HepG2 (cell line): ENCODE measurements around the gene DDAH1. TPM values are rescaled to one million over a fixed set of nuclear protein-coding genes. Genes with fewer than 3 reads are reported as not detected.

Experiments used
- ARNT ChIP-seq: fragments of 450-650 bp; IDR thresholded peaks from 2 replicates; pipeline ENCODE4 v1.6.1; 2017
- CREB1 ChIP-seq, 2 experiments: fragments of 450-650 bp in 1 of 2; IDR thresholded peaks; 2 replicates each; pipeline ENCODE4 v1.6.1; 2016 to 2017; ENCODE audit warnings: control low read depth in 1 of 2, mild to moderate bottlenecking in 1 of 2, missing compliant biosample characterization in 1 of 2, missing genetic modification characterization in 1 of 2
- GABPB1 ChIP-seq: IDR thresholded peaks from 2 replicates; pipeline ENCODE4 v1.6.1; 2016; ENCODE audit warnings: mild to moderate bottlenecking, missing genetic modification reagents, moderate library complexity, missing compliant biosample characterization
- GFI1 ChIP-seq: sonication (generic); formaldehyde crosslinking; IDR thresholded peaks from 2 replicates; pipeline ENCODE4 v1.5.0; 2020; ENCODE audit warnings: missing genetic modification reagents, mild to moderate bottlenecking, borderline replicate concordance
- GPN1 ChIP-seq: sonication (generic); formaldehyde crosslinking; IDR thresholded peaks from 2 replicates; pipeline ENCODE4 v1.5.1; 2020; ENCODE audit warnings: missing genetic modification reagents, borderline replicate concordance
- HNF4A ChIP-seq: sonication (generic); formaldehyde crosslinking; IDR thresholded peaks from 2 replicates; pipeline ENCODE4 v1.4.0; 2020; ENCODE audit warnings: missing genetic modification reagents
- KDM2A ChIP-seq: sonication (generic); formaldehyde crosslinking; IDR thresholded peaks from 2 replicates; pipeline ENCODE4 v1.4.0; 2020; ENCODE audit warnings: low read depth, missing genetic modification reagents, borderline replicate concordance
- MED1 ChIP-seq: sonication (generic); formaldehyde crosslinking; IDR thresholded peaks from 2 replicates; pipeline ENCODE4 v1.4.0; 2020; ENCODE audit warnings: missing genetic modification reagents
- PAXIP1 ChIP-seq: sonication (generic); formaldehyde crosslinking; conservative IDR thresholded peaks from 2 replicates; pipeline ENCODE4 v1.4.0; 2020; ENCODE audit warnings: mild to moderate bottlenecking, missing genetic modification reagents, moderate library complexity
- PHF8 ChIP-seq: sonication (generic); formaldehyde crosslinking; IDR thresholded peaks from 2 replicates; pipeline ENCODE4 v1.5.0; 2020; ENCODE audit warnings: missing genetic modification reagents
- RFX3 ChIP-seq: IDR thresholded peaks from 2 replicates; pipeline ENCODE4 v1.6.1; 2016; ENCODE audit warnings: missing biosample characterization, missing genetic modification reagents
- RFXANK ChIP-seq: IDR thresholded peaks from 2 replicates; pipeline ENCODE4 v1.6.1; 2016
- TCF12 ChIP-seq, 2 experiments: fragments of 450-650 bp in 1 of 2; sonication (generic) in 1 of 2; formaldehyde crosslinking in 1 of 2; IDR thresholded peaks; 2 replicates each; pipeline versions ENCODE4 v1.6.1 to v1.8.0; 2017 to 2022; ENCODE audit warnings: antibody characterized with exemption in 1 of 2, mild to moderate bottlenecking in 1 of 2, missing genetic modification reagents in 1 of 2, moderate library complexity in 1 of 2
- THAP9 ChIP-seq: sonication (generic); formaldehyde crosslinking; IDR thresholded peaks from 2 replicates; pipeline ENCODE4; 2020; ENCODE audit warnings: missing genetic modification reagents, mild to moderate bottlenecking, borderline replicate concordance
- USF2 ChIP-seq, 2 experiments: sonication (generic) in 1 of 2; formaldehyde crosslinking in 1 of 2; IDR thresholded peaks; 2 replicates each; pipeline versions ENCODE4 v1.5.1 to v1.6.1; 2011 to 2020; ENCODE audit warnings: borderline replicate concordance in 1 of 2, low read depth in 1 of 2, low read length in 1 of 2, mild to moderate bottlenecking in 1 of 2, missing genetic modification reagents in 1 of 2, moderate library complexity in 1 of 2
- ZFP91 ChIP-seq: sonication (generic); formaldehyde crosslinking; IDR thresholded peaks from 2 replicates; pipeline ENCODE4 v1.9.0; 2022; ENCODE audit warnings: missing genetic modification reagents, mild to moderate bottlenecking, borderline replicate concordance
- ZNF30 ChIP-seq: sonication (generic); formaldehyde crosslinking; IDR thresholded peaks from 2 replicates; pipeline ENCODE4 v1.5.0; 2020; ENCODE audit warnings: mild to moderate bottlenecking, missing genetic modification reagents
- ZNF564 ChIP-seq: sonication (generic); formaldehyde crosslinking; IDR thresholded peaks from 2 replicates; pipeline ENCODE4 v1.8.1; 2023; ENCODE audit warnings: mild to moderate bottlenecking, missing genetic modification reagents
- polyA plus RNA-seq, 8 experiments: library from polyadenylated mRNA; depleted of rRNA in 3 of 8; stranded (reverse) in 7 of 8; unstranded in 1 of 8; fragments of >200 nt; fragmentation: Illumina TruSeq in 4 of 8; extraction: Trizol in 4 of 8; gene quantifications; 2 replicates each; pipeline versions ENCODE4 v1.2.1 to v1.2.3, GENCODE V29; 2011 to 2016; ENCODE audit warnings: low read depth in 4 of 8, missing spikeins in 1 of 8, mixed read lengths in 1 of 8; ENCODE audit not compliant: insufficient read depth in 1 of 8
- total RNA-seq, 5 experiments: library from RNA; depleted of rRNA; stranded (reverse); fragments of >200 nt; fragmentation: Illumina TruSeq; extraction: Trizol; gene quantifications; 2 replicates each; pipeline ENCODE4 v1.2.3, GENCODE V29; 2016; ENCODE audit warnings: low read depth in 1 of 5

Gene DDAH1
- total and polyA plus RNA-seq, 2 of the 13 experiments (the other 11 are each of a cell fraction or from before 2014, with no cell fraction given), result 39.7 to 64.4 TPM

- peak; percentile 63; the same call in 1 of the 2 replicates for TF ChIP-seq USF2 (IDR thresholded peaks at IDR 0.05; ENCODE audit: low read depth, low read length)
- TF ChIP-seq USF2 (CRISPR knock-in tag; IDR thresholded peaks at IDR 0.05; ENCODE audit: borderline replicate concordance), result peak; percentile 45; the same call in 1 of the 2 replicates
- TF ChIP-seq GPN1 (CRISPR knock-in tag), result no peak
- TF ChIP-seq PAXIP1 (CRISPR knock-in tag), result peak; percentile 87
- peak; percentile 60; the same call in 1 of the 2 replicates for TF ChIP-seq GABPB1 (CRISPR knock-in tag)
- peak; percentile 59 for TF ChIP-seq CREB1 (IDR thresholded peaks at IDR 0.05)
- peak; percentile 89 for TF ChIP-seq CREB1 (CRISPR knock-in tag; IDR thresholded peaks at IDR 0.05)
- TF ChIP-seq MED1 (CRISPR knock-in tag), result peak; percentile 99
- no peak for TF ChIP-seq ARNT
- TF ChIP-seq ZNF564 (CRISPR knock-in tag), result no peak
- no peak for TF ChIP-seq ZFP91 (CRISPR knock-in tag)
- peak; percentile 51 for TF ChIP-seq HNF4A (CRISPR knock-in tag)
- TF ChIP-seq RFXANK, result no peak
- TF ChIP-seq GFI1 (CRISPR knock-in tag), result peak; percentile 58; the same call in 1 of the 2 replicates
- TF ChIP-seq KDM2A (CRISPR knock-in tag), result peak; percentile 39; the same call in 1 of the 2 replicates
- no peak for TF ChIP-seq RFX3 (CRISPR knock-in tag)
- no peak for TF ChIP-seq ZNF30 (CRISPR knock-in tag)
- no peak for TF ChIP-seq TCF12 (IDR thresholded peaks at IDR 0.05)
- 0 out of 2 replicates have a peak, but pooled peaks have one; percentile 58 for TF ChIP-seq TCF12 (CRISPR knock-in tag; IDR thresholded peaks at IDR 0.05)
- no peak for TF ChIP-seq THAP9 (CRISPR knock-in tag)
- no peak for TF ChIP-seq PHF8 (CRISPR knock-in tag)
Observed at GRCh38 chr1:85328713-85329397, 136.1 kb downstream of the DDAH1 start (continued).
